ENCODE data around the gene ZNF354C.

ZNF354C gene

DNA sequence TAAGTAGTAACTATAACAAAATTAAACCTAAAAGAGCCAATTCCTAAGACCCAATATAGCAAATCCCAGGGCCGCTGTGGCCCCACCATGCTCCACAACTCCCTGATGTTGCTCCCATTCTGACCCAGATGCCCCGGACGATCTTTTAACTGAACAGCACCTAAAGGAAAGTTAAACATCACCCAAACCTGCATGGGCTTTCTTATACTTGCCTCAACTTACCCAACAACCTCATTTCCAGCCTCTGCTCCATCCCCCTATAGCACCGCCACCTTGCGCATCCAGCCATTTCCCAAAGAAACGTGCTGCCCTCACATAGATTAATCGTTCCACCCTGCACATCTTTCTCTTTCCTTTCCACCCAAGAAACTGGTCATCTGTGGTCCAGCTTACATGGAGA is 54.6 kb downstream of the ZNF354C start:
- Histone ChIP-seq H3K4me3 (ENCODE audit: low read depth, low read length) (no peak overlapping the region), H3K4me1 (ENCODE audit: control insufficient read depth, insufficient read depth, low read length) (no peaks in the 10 kb centered on the region), H3K27me3 (ENCODE audit: control insufficient read depth, insufficient read depth, low read length) (no peaks in the 10 kb centered on the region), H3K36me3 (ENCODE audit: control insufficient read depth, insufficient read depth, low read length) (no peaks in the 10 kb centered on the region), H3K9me3 (ENCODE audit: control insufficient read depth, insufficient read depth, low read depth, low read length) (peaks cover 49% of the 10 kb centered on the region; the same call in 1 of the 2 replicates), H3K9ac (ENCODE audit: low read length) (no peak overlapping the region), H3K27ac (ENCODE audit: low read depth, low read length) (no peak overlapping the region)

DNA sequence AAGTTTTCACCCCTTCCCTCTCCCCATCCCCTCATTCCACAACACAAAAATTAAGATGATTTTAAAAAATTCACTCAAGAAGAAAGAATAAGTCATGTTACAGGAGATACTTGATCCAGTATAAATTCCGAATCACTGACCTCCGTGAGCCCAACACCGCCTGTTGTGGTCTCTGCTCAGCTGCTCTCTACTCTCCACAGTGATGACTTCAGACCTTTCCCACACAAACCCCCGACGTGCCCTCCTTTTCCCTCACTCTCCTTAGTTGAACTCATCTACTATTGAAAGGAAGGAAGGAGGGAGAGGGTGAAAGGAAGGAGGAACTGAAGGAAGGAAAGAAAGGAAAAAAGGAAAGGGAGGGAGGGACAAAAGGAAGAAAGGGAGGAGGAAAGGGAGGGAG is 55.1 kb downstream of the ZNF354C start:
- Histone ChIP-seq H3K4me3 (ENCODE audit: low read depth, low read length) (no peak overlapping the region), H3K27me3 (ENCODE audit: control insufficient read depth, insufficient read depth, low read length) (no peaks in the 10 kb centered on the region), H3K36me3 (ENCODE audit: control insufficient read depth, insufficient read depth, low read length) (no peaks in the 10 kb centered on the region), H3K9me3 (ENCODE audit: control insufficient read depth, insufficient read depth, low read depth, low read length) (peaks cover 49% of the 10 kb centered on the region; the same call in 1 of the 2 replicates), H3K9ac (ENCODE audit: low read length) (no peak overlapping the region), H3K27ac (ENCODE audit: low read depth, low read length) (no peak overlapping the region), H3K4me1 (ENCODE audit: control insufficient read depth, insufficient read depth, low read length) (no peaks in the 10 kb centered on the region)

DNA sequence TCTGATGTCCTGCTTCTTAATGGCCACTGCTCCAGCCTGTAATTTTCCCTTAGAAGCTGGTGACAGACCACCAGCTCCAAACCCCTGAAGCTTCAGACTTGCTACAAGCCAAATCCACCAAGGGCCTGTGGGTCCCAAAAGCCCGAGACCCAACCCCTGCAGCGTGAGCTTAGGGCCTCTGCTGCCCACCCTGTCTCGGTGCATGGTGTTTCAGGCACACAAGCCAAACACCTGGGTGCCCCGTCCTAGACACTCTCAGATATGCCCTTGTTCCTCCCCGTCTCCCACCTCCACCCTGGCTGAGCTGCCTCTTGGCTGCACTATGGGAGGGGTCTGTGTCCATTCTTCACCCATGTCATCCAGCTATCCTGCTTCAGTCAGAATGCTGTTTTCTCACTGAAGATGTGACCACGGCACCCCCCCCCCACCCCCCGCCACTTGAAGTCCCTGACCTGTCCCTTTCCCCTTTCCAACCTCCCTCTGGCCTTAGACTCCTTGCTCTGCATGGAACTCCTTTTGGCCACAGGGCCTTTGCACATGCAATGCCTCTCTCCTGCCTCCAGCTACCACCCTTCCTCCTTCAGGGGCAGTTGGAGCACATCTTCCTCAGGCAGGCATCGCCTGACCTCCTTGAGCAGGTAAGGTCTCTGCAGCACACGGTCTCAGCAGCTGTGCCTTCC is 55.8 kb downstream of the ZNF354C start:
- Histone ChIP-seq H3K4me1 (ENCODE audit: control insufficient read depth, insufficient read depth, low read length) (no peaks in the 10 kb centered on the region), H3K9me3 (ENCODE audit: control insufficient read depth, insufficient read depth, low read depth, low read length) (peaks cover 49% of the 10 kb centered on the region; the same call in 1 of the 2 replicates), H3K36me3 (ENCODE audit: control insufficient read depth, insufficient read depth, low read length) (no peaks in the 10 kb centered on the region)

DNA sequence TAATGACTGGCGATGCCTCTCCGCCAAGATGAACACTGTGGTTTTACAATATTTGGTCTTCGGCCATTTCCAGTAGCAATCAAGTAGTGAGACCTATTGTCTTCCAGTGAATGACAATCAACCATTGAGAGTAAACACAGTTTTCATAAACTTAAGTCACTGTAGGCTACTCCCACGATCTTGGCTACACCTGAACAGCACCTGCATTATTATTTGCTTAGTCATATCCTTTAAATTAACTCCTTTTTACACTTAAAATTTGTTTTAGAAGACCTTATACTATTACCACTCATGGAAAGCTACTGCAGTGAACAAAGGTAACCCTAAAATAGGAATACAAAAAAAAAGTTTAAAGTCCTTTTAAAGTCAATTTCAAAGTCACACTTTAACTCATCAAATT is 58.2 kb downstream of the ZNF354C start:
- peaks cover 29% of the 10 kb centered on the region; the same call in 1 of the 2 replicates for H3K9me3 ChIP-seq (ENCODE audit: control insufficient read depth, insufficient read depth, low read depth, low read length)
- H3K27me3 ChIP-seq (ENCODE audit: control insufficient read depth, insufficient read depth, low read length), result no peaks in the 10 kb centered on the region
- H3K4me3 ChIP-seq (ENCODE audit: low read depth, low read length), result no peak overlapping the region
- H3K9ac ChIP-seq (ENCODE audit: low read length), result no peak overlapping the region
- no peaks in the 10 kb centered on the region for H3K4me1 ChIP-seq (ENCODE audit: control insufficient read depth, insufficient read depth, low read length)
- no peaks in the 10 kb centered on the region for H3K36me3 ChIP-seq (ENCODE audit: control insufficient read depth, insufficient read depth, low read length)
- no peak overlapping the region for H3K27ac ChIP-seq (ENCODE audit: low read depth, low read length)

More for the DNA sequence above, 55.8 kb downstream of the ZNF354C start:
- H3K9ac ChIP-seq (ENCODE audit: low read length), result no peak overlapping the region
- H3K27me3 ChIP-seq (ENCODE audit: control insufficient read depth, insufficient read depth, low read length), result no peaks in the 10 kb centered on the region
- H3K27ac ChIP-seq (ENCODE audit: low read depth, low read length), result no peak overlapping the region
- no peak overlapping the region for H3K4me3 ChIP-seq (ENCODE audit: low read depth, low read length)

DNA sequence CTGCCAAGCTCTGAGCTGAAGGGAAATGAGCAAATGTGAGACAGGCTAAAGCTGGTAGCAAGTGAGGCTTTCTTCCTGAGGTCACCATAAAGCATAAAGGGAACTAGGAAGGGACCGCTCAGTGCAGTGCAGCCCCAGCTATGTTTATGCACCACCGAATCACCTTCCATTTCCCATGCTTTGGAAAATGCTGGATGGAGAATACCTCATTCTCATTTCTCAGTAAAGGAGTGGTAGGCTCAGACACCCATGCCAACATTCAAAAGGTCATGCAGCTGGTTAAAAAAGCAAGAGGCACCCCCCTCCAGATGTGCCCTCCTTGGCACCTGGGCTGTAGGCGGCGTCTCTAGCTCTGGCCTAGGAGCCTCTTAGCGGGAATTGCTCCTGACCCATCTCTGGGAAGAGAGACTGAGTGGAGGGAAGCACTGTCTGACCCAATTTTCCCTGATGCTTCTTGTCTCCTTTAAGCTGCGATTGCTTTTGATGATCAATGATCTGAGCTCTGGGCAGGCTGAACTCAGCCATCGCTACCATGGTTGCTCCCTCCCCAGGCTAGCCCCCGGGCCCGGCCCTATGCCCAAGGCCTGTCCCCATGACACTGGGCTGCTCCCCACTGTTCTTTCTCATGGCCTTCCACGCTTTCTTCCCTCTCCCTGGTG is 58.7 kb downstream of the ZNF354C start:
- Histone ChIP-seq H3K9me3 (ENCODE audit: control insufficient read depth, insufficient read depth, low read depth, low read length) (peaks cover 27% of the 10 kb centered on the region; the same call in 1 of the 2 replicates), H3K9ac (ENCODE audit: low read length) (no peak overlapping the region), H3K36me3 (ENCODE audit: control insufficient read depth, insufficient read depth, low read length) (no peaks in the 10 kb centered on the region)

DNA sequence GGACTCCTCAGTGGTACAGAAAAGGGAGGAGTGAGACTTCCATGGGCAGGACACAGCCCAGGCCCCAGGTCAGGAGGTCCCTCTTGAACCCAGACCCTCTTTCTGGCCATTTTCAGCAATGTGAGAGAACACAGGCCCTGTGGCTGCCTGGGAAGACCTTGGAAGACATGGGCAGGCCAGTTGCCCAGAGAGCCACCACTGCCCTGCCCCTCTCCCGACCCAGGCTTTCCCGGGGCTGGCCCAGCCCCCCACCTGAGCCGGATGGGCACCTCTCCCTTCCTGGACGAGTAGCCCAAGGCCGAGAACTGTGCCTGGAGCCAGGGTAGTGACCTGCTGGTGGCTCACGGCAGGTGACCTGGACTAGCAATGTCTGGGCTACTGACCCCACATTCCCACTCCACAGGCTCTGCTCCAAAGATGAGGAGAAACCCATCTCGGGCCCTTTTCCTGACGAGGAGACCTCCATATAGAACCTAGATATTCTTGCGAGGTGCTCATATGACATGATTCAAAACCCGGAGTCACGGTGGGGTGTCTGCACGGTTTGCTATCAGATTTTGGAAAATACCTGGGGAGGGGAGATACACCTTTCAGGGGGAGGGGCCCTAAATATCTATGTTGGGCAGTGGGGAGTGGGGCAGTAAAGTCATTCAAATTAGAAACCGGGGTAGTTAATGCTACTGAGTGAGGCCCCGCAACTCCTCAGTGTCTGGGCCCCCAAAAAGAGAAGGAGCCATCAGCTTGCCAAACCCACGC is 59.4 kb downstream of the ZNF354C start:
- peaks cover 28% of the 10 kb centered on the region; the same call in 1 of the 2 replicates for H3K9me3 ChIP-seq (ENCODE audit: control insufficient read depth, insufficient read depth, low read depth, low read length)
- H3K9ac ChIP-seq (ENCODE audit: low read length), result no peak overlapping the region
- H3K4me1 ChIP-seq (ENCODE audit: control insufficient read depth, insufficient read depth, low read length), result no peaks in the 10 kb centered on the region
- H3K27ac ChIP-seq (ENCODE audit: low read depth, low read length), result no peak overlapping the region
- H3K4me3 ChIP-seq (ENCODE audit: low read depth, low read length), result no peak overlapping the region
- H3K27me3 ChIP-seq (ENCODE audit: control insufficient read depth, insufficient read depth, low read length), result no peaks in the 10 kb centered on the region
- H3K36me3 ChIP-seq (ENCODE audit: control insufficient read depth, insufficient read depth, low read length), result no peaks in the 10 kb centered on the region

More for the DNA sequence above, 58.7 kb downstream of the ZNF354C start:
- no peak overlapping the region for H3K4me3 ChIP-seq (ENCODE audit: low read depth, low read length)
- no peaks in the 10 kb centered on the region for H3K27me3 ChIP-seq (ENCODE audit: control insufficient read depth, insufficient read depth, low read length)
- H3K4me1 ChIP-seq (ENCODE audit: control insufficient read depth, insufficient read depth, low read length), result no peaks in the 10 kb centered on the region
- H3K27ac ChIP-seq (ENCODE audit: low read depth, low read length), result no peak overlapping the region

DNA sequence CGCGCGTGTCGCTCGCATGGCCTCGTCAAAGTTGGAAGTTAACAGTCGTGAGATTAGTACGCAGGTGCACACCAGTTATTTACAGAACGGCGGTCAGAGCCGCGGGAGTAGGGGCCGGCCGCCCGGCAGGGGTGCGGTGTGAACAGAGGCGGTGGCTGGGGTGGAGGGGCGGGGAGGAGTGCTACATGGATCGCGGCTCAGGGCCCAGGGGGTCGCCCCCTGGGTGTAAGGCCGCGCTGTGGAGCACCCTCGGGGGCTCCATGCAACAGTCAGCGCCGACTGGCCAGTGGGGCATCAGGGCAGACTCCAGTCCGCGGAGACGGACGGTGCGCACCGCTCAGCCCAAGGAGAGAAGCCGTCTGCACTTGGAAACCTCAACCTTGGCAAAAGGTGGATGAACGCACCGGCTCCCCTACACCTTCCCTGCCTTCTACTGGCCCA is 60.3 kb downstream of the ZNF354C start:
- no peaks in the 10 kb centered on the region for H3K36me3 ChIP-seq (ENCODE audit: control insufficient read depth, insufficient read depth, low read length)
- no peaks in the 10 kb centered on the region for H3K27me3 ChIP-seq (ENCODE audit: control insufficient read depth, insufficient read depth, low read length)
- no peak overlapping the region for H3K27ac ChIP-seq (ENCODE audit: low read depth, low read length)
- H3K9me3 ChIP-seq (ENCODE audit: control insufficient read depth, insufficient read depth, low read depth, low read length), result peaks cover 28% of the 10 kb centered on the region; the same call in 1 of the 2 replicates
- H3K9ac ChIP-seq (ENCODE audit: low read length), result no peak overlapping the region
- H3K4me3 ChIP-seq (ENCODE audit: low read depth, low read length), result no peak overlapping the region
- no peaks in the 10 kb centered on the region for H3K4me1 ChIP-seq (ENCODE audit: control insufficient read depth, insufficient read depth, low read length)

DNA sequence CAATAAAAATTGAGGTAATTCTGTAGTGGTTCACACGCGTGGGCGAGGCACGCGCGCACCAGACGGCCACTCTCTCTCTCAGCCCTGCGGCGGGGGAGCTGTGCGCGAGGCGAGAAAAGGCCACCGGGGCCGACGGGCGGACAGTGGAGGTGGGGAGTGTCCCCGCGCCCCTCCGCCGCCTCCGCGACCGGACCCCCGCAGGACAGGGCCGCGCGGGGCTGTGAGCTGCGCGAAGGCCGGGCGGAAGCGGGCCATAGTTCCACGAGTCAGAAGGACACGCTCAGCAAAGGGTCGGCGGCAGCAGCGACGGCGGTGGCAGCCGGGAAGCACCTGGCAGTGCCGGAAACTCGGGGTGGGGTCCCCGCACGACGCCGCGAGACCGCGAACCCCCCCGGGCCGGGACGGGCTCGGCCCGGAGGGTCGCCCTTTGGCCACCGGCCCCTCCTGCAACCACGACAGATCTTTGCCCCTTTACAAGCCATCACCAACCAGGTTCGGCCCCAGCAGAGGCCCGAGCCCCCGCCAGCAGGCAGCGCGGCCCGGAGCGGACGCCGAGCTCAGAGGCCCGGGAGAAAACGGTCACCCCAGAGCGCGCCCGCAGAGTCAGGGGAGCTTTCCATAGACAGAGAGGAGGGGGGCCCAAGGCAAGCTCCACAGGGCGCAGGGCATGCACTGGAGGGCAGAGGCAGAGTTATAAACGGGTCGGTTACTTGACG is 60.9 kb downstream of the ZNF354C start:
- peaks cover 23% of the 10 kb centered on the region; the same call in 1 of the 2 replicates for H3K9me3 ChIP-seq (ENCODE audit: control insufficient read depth, insufficient read depth, low read depth, low read length)
- H3K4me3 ChIP-seq (ENCODE audit: low read depth, low read length), result no peak overlapping the region
- no peaks in the 10 kb centered on the region for H3K27me3 ChIP-seq (ENCODE audit: control insufficient read depth, insufficient read depth, low read length)
- no peaks in the 10 kb centered on the region for H3K36me3 ChIP-seq (ENCODE audit: control insufficient read depth, insufficient read depth, low read length)
- no peak overlapping the region for H3K9ac ChIP-seq (ENCODE audit: low read length)
- no peaks in the 10 kb centered on the region for H3K4me1 ChIP-seq (ENCODE audit: control insufficient read depth, insufficient read depth, low read length)
- no peak overlapping the region for H3K27ac ChIP-seq (ENCODE audit: low read depth, low read length)

DNA sequence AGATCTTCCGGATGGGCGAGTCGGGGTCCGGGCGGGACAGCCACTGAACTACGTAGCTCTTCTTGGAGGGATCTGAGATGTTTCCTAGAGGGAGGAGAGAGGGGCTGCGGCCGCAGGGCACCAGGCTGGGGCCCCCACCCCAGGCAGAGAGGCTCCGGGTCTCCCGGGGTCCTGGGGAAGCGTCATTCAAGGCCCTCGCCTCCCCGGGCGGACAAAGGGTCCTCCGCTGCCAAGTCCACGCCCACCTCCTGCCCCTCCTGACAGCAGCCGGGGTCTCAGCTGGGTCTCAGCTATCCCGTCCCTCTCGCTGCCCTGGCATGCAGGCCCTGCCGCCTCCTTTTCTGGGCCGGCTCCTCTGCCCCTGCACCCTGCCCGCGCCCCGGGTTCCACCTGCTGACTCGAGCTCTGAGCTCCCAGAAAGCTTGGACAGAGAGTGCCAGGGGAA is 61.5 kb downstream of the ZNF354C start:
- Histone ChIP-seq H3K27me3 (ENCODE audit: control insufficient read depth, insufficient read depth, low read length) (no peaks in the 10 kb centered on the region), H3K4me1 (ENCODE audit: control insufficient read depth, insufficient read depth, low read length) (no peaks in the 10 kb centered on the region), H3K27ac (ENCODE audit: low read depth, low read length) (no peak overlapping the region), H3K9ac (ENCODE audit: low read length) (no peak overlapping the region), H3K36me3 (ENCODE audit: control insufficient read depth, insufficient read depth, low read length) (no peaks in the 10 kb centered on the region), H3K9me3 (ENCODE audit: control insufficient read depth, insufficient read depth, low read depth, low read length) (peaks cover 17% of the 10 kb centered on the region; the same call in 1 of the 2 replicates), H3K4me3 (ENCODE audit: low read depth, low read length) (no peak overlapping the region)

DNA sequence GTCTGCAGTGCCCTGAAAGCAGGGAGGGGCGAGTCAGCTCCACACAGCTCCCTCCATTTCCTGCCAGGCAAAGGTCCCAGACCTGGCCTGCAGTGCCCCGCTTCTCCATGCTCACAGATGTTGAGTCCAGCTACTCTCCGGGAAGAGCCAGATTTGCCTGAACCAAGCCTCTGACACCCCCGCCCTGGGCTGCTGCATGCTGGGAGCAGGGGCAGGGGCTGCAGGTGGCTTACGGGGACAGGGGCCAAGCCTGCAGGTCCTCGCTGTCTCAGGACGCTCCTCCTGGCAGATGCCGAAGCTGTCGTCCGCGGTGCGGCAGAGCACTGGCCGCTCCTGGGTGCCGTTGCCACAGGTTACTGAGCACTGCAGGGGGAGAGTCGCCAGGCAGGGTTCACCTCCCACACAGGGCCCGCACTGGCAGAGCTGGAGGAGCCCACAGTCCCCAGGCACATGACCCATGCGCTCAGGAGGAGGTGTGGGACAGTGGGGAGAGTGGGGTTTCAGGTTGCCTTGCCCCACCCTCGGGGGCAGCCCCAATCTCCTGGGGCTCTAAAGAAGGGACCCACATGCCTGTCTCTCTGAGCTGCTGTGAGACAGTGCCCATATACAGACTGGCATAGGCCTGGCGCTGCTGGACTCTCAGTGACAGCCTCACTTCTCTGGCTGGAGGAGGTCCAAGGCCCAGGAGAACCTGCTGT is 62.4 kb downstream of the ZNF354C start:
- Histone ChIP-seq H3K9me3 (ENCODE audit: control insufficient read depth, insufficient read depth, low read depth, low read length) (peaks cover 17% of the 10 kb centered on the region; the same call in 1 of the 2 replicates), H3K36me3 (ENCODE audit: control insufficient read depth, insufficient read depth, low read length) (no peaks in the 10 kb centered on the region), H3K4me3 (ENCODE audit: low read depth, low read length) (no peak overlapping the region), H3K9ac (ENCODE audit: low read length) (no peak overlapping the region), H3K27me3 (ENCODE audit: control insufficient read depth, insufficient read depth, low read length) (no peaks in the 10 kb centered on the region), H3K27ac (ENCODE audit: low read depth, low read length) (no peak overlapping the region), H3K4me1 (ENCODE audit: control insufficient read depth, insufficient read depth, low read length) (no peaks in the 10 kb centered on the region)
